H9 (cell line): ENCODE measurements around the gene CUEDC2. TPM values are rescaled to one million over a fixed set of nuclear protein-coding genes. Genes with fewer than 3 reads are reported as not detected.
A peak's percentile ranks its signal among the peaks of the same experiment; 100 is the strongest.

Experiments used
- DNase-seq: peaks from one replicate; pipeline ENCODE4 v3.0.0-alpha.2; 2017
- H2AFZ ChIP-seq: one replicate; pipeline ENCODE4 v1.6.1; 2013; ENCODE audit warnings: mild to moderate bottlenecking, low read length, control low read depth, moderate library complexity
- H2AK5ac ChIP-seq: 2 replicates; pipeline ENCODE4 v1.6.1; 2013; ENCODE audit warnings: low read length, control low read depth, mixed read lengths; ENCODE audit not compliant: insufficient read length
- H2BK120ac ChIP-seq: one replicate; pipeline ENCODE4 v1.6.1; 2013; ENCODE audit warnings: low read depth, mild to moderate bottlenecking, low read length, control low read depth, inconsistent platforms; ENCODE audit not compliant: poor library complexity, severe bottlenecking
- H2BK12ac ChIP-seq: 2 replicates; pipeline ENCODE4 v1.6.1; 2013; ENCODE audit warnings: low read length, control low read depth, mixed read lengths, low read depth; ENCODE audit not compliant: insufficient read length
- H2BK15ac ChIP-seq: 2 replicates; pipeline ENCODE4 v1.6.1; 2013; ENCODE audit warnings: low read depth, low read length, control low read depth
- H2BK20ac ChIP-seq: one replicate; pipeline ENCODE4 v1.6.1; 2013; ENCODE audit warnings: low read depth, mild to moderate bottlenecking, low read length, control low read depth, inconsistent platforms; ENCODE audit not compliant: poor library complexity, severe bottlenecking
- H2BK5ac ChIP-seq: 2 replicates; pipeline ENCODE4 v1.6.1; 2013; ENCODE audit warnings: low read length, control low read depth, mixed read lengths; ENCODE audit not compliant: insufficient read length
- H3K14ac ChIP-seq: 2 replicates; pipeline ENCODE4 v1.6.1; 2013; ENCODE audit warnings: low read length, control low read depth; ENCODE audit not compliant: insufficient read depth
- H3K18ac ChIP-seq: 2 replicates; pipeline ENCODE4 v1.6.1; 2013; ENCODE audit warnings: low read depth, mild to moderate bottlenecking, mixed read lengths, low read length, control low read depth; ENCODE audit not compliant: insufficient read length
- H3K23ac ChIP-seq: 2 replicates; pipeline ENCODE4 v1.6.1; 2013; ENCODE audit warnings: low read length, control low read depth, mixed read lengths, low read depth; ENCODE audit not compliant: insufficient read length
- H3K23me2 ChIP-seq: 2 replicates; pipeline ENCODE4 v1.6.1; 2013; ENCODE audit warnings: low read depth, mild to moderate bottlenecking, mixed read lengths, low read length, control low read depth; ENCODE audit not compliant: insufficient read length, poor library complexity, severe bottlenecking
- H3K27ac ChIP-seq: 2 replicates; pipeline ENCODE4 v1.5.1; 2013; ENCODE audit warnings: low read length, control low read depth, mixed read lengths, low read depth; ENCODE audit not compliant: insufficient read length
- H3K27me3 ChIP-seq: 2 replicates; pipeline ENCODE4 v1.6.1; 2013; ENCODE audit warnings: low read length, control low read depth, inconsistent platforms; ENCODE audit not compliant: insufficient read depth
- H3K4ac ChIP-seq: 2 replicates; pipeline ENCODE4 v1.6.1; 2013; ENCODE audit warnings: low read depth, mild to moderate bottlenecking, control low read depth, inconsistent platforms, low read length, moderate library complexity
- H3K4me1 ChIP-seq: 2 replicates; pipeline ENCODE4 v1.6.1; 2013; ENCODE audit warnings: low read length, control low read depth, inconsistent platforms; ENCODE audit not compliant: insufficient read depth
- H3K4me2 ChIP-seq: 2 replicates; pipeline ENCODE4 v1.6.1; 2013; ENCODE audit warnings: low read length, control low read depth, mixed read lengths; ENCODE audit not compliant: insufficient read length, insufficient read depth
- H3K56ac ChIP-seq: 2 replicates; pipeline ENCODE4 v1.6.1; 2013; ENCODE audit warnings: low read depth, mild to moderate bottlenecking, mixed read lengths, low read length, control low read depth; ENCODE audit not compliant: insufficient read length
- H3K79me1 ChIP-seq: 2 replicates; pipeline ENCODE4 v1.6.1; 2013; ENCODE audit warnings: low read depth, mild to moderate bottlenecking, moderate library complexity, low read length, control low read depth, inconsistent platforms; ENCODE audit not compliant: insufficient read depth, poor library complexity, severe bottlenecking
- H3K79me2 ChIP-seq: 2 replicates; pipeline ENCODE4 v1.6.1; 2013; ENCODE audit warnings: low read length, control low read depth, inconsistent platforms; ENCODE audit not compliant: insufficient read depth
- H3K9ac ChIP-seq: 2 replicates; pipeline ENCODE4 v1.6.1; 2013; ENCODE audit warnings: low read length, control low read depth, mixed read lengths; ENCODE audit not compliant: insufficient read length; ENCODE audit errors: extremely low read depth
- H3K9me3 ChIP-seq: one replicate; pipeline ENCODE4 v1.6.1; 2013; ENCODE audit warnings: low read depth, low read length, inconsistent platforms; ENCODE audit not compliant: control insufficient read depth
- H3T11ph ChIP-seq: one replicate; pipeline ENCODE4 v1.6.1; 2013; ENCODE audit warnings: mild to moderate bottlenecking, low read length, control low read depth, inconsistent platforms
- H4K20me1 ChIP-seq: one replicate; pipeline ENCODE4 v1.6.1; 2013; ENCODE audit not compliant: control insufficient read depth, insufficient read length, insufficient read depth
- H4K5ac ChIP-seq: 2 replicates; pipeline ENCODE4 v1.6.1; 2013; ENCODE audit warnings: low read depth, mild to moderate bottlenecking, mixed read lengths, low read length, control low read depth; ENCODE audit not compliant: insufficient read length
- H4K8ac ChIP-seq: replicated peaks from 2 replicates; pipeline ENCODE4 v1.6.1; 2013; ENCODE audit warnings: low read length, control low read depth, mixed read lengths, low read depth; ENCODE audit not compliant: insufficient read length
- H4K91ac ChIP-seq: 2 replicates; pipeline ENCODE4 v1.6.1; 2013; ENCODE audit warnings: low read depth, mild to moderate bottlenecking, moderate library complexity, mixed read lengths, low read length, control low read depth; ENCODE audit not compliant: insufficient read length
- H3K27ac Mint-ChIP-seq, 3 experiments: 2 replicates in 2 of 3; 3 replicates in 1 of 3; pipeline ENCODE4 v1.8.0; 2020 to 2021; ENCODE audit warnings: mixed read lengths in 3 of 3, mild to moderate bottlenecking in 1 of 3, moderate library complexity in 1 of 3
- H3K27me3 Mint-ChIP-seq: 2 replicates; pipeline ENCODE4 v1.8.0; 2021; ENCODE audit warnings: low read depth, mild to moderate bottlenecking, moderate library complexity, mixed read lengths
- H3K36me3 Mint-ChIP-seq, 3 experiments: 2 replicates in 2 of 3; 3 replicates in 1 of 3; pipeline ENCODE4 v1.8.0; 2020 to 2021; ENCODE audit warnings: low read depth in 3 of 3, mixed read lengths in 3 of 3; ENCODE audit not compliant: insufficient read depth in 1 of 3
- H3K4me1 Mint-ChIP-seq, 2 experiments: 2 replicates each; pipeline ENCODE4 v1.8.0; 2020; ENCODE audit warnings: mixed read lengths in 2 of 2
- H3K4me3 Mint-ChIP-seq, 2 experiments: 2 replicates in 1 of 2; 3 replicates in 1 of 2; pipeline ENCODE4 v1.8.0; 2020 to 2021; ENCODE audit warnings: mild to moderate bottlenecking in 2 of 2, mixed read lengths in 2 of 2, moderate library complexity in 1 of 2
- H3K9me3 Mint-ChIP-seq, 2 experiments: 2 replicates in 1 of 2; 3 replicates in 1 of 2; pipeline ENCODE4 v1.8.0; 2020; ENCODE audit warnings: mild to moderate bottlenecking in 2 of 2, mixed read lengths in 2 of 2, moderate library complexity in 1 of 2
- WGBS: extraction: QIAGEN DNeasy Blood & Tissue Kit; methylation state at CpG from one replicate; pipeline ENCODE4 v1.1.7; 2013; ENCODE audit warnings: missing lambda C conversion rate, low lambda C conversion rate, mixed read lengths; ENCODE audit not compliant: insufficient read length; ENCODE audit errors: extremely low coverage; 5-methylcytosine and 5-hydroxymethylcytosine counted together
- total RNA-seq: library from RNA; stranded (reverse); gene quantifications from 2 replicates; pipeline ENCODE4 v1.2.1, GENCODE V29; 2021
- TF ChIP-seq, protein P1 (sequence below): fragments of 200-600 bp; sonication (generic); conservative IDR thresholded peaks from 3 replicates; pipeline ENCODE4 v1.8.0; 2021; ENCODE audit warnings: antibody characterized with exemption, mild to moderate bottlenecking

Gene CUEDC2
- total RNA-seq, 1 experiment from 2014 or later = 41.2 TPM

DNA sequence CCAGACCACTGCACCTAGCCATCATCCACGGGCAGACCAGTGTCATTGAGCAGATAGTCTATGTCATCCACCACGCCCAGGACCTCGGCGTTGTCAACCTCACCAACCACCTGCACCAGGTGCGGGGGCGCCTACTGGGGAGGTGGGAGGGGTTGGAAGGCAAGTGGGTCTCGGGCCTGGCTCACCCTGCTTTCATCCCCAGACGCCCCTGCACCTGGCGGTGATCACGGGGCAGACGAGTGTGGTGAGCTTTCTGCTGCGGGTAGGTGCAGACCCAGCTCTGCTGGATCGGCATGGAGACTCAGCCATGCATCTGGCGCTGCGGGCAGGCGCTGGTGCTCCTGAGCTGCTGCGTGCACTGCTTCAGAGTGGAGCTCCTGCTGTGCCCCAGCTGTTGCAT lies 32.3 kb downstream of the CUEDC2 start:
- Mint-ChIP-seq H3K27ac (no peak overlapping the region), H3K9me3 (no peaks in the 10 kb centered on the region), H3K4me3 (peak overlapping the region in 1 of 2 experiments; percentile 75; a peak in 2 of 5 replicates), H3K36me3 (peaks cover 1 to 31% (median 21%) of the 10 kb centered on the region in 3 experiments; a peak in 5 of 7 replicates), H3K27me3 (peaks cover 39% of the 10 kb centered on the region), H3K4me1 (peaks cover 11 to 24% of the 10 kb centered on the region in 2 experiments)
- no peaks in the 10 kb centered on the region for H3K27me3 ChIP-seq
- no peak overlapping the region for H2BK20ac ChIP-seq
- no peaks in the 10 kb centered on the region for H3K9me3 ChIP-seq
- no peak overlapping the region for H3K9ac ChIP-seq
- no peak overlapping the region for H3K23ac ChIP-seq
- no peak overlapping the region for H3K14ac ChIP-seq
- H4K5ac ChIP-seq = no peak overlapping the region
- no peak overlapping the region for H3K18ac ChIP-seq
- H3K79me2 ChIP-seq = no peaks in the 10 kb centered on the region
- no peak overlapping the region for H4K8ac ChIP-seq
- no peak overlapping the region for H2AK5ac ChIP-seq
- no peak overlapping the region; the same call in 1 of the 2 replicates for H2BK15ac ChIP-seq
- H2BK12ac ChIP-seq = no peak overlapping the region
- TF ChIP-seq, protein P1, sequence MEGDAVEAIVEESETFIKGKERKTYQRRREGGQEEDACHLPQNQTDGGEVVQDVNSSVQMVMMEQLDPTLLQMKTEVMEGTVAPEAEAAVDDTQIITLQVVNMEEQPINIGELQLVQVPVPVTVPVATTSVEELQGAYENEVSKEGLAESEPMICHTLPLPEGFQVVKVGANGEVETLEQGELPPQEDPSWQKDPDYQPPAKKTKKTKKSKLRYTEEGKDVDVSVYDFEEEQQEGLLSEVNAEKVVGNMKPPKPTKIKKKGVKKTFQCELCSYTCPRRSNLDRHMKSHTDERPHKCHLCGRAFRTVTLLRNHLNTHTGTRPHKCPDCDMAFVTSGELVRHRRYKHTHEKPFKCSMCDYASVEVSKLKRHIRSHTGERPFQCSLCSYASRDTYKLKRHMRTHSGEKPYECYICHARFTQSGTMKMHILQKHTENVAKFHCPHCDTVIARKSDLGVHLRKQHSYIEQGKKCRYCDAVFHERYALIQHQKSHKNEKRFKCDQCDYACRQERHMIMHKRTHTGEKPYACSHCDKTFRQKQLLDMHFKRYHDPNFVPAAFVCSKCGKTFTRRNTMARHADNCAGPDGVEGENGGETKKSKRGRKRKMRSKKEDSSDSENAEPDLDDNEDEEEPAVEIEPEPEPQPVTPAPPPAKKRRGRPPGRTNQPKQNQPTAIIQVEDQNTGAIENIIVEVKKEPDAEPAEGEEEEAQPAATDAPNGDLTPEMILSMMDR = no peak
- H3K4me1 ChIP-seq = no peaks in the 10 kb centered on the region
- no peak overlapping the region for H2BK120ac ChIP-seq
- no peaks in the 10 kb centered on the region for H4K20me1 ChIP-seq
- H3K27ac ChIP-seq = no peak overlapping the region
- no peaks in the 10 kb centered on the region for H3K79me1 ChIP-seq
- H3K4me2 ChIP-seq = peak overlapping the region; percentile 20
- no peak overlapping the region for H2AFZ ChIP-seq
- no peak overlapping the region for H3K56ac ChIP-seq
- WGBS = no CpG with 5 or more reads among the region's 17 CpGs
- DNase-seq = no peak
- H4K91ac ChIP-seq = no peak overlapping the region
- no peak overlapping the region for H3K4ac ChIP-seq
- H3T11ph ChIP-seq = no peak overlapping the region
- H3K23me2 ChIP-seq = peaks cover 7% of the 10 kb centered on the region
- no peak overlapping the region for H2BK5ac ChIP-seq
